ENCODE measurements around the gene BCL2. TPM values are rescaled to one million over a fixed set of nuclear protein-coding genes. Genes with fewer than 3 reads are reported as not detected.

The BCL2 gene
- total and polyA plus RNA-seq, 7 donors: 1.1 to 27.0 (median 8.9) TPM

DNA sequence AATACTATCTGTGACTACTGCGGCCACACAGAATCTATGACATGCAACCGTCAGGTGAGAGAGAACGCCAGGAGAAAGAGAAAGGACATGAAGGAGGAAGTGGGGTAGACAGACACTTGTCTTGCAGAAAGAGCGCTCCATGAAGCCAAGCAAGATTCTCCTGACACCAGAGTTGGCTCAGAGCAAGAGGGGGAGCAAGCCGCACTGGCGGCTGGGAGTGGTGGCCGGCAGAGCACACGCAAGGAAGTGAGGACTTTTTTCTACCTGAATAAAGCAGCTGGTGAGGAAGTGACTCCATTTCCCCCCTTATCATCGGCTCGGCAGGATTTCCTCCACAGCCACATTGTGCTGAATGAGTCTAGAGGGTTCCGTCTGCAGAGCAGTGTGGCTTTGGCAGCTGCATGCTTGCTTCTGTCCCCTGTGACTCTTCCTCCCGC, 181.6 kb downstream of the BCL2 start:
- 7% methylated on average over 12 of the region's 12 CpGs for WGBS, 3 donors
- intact Hi-C loops (cut with DNase I): loop anchor here (5.0 to 10.0 kb wide), 3 partner anchors 124 to 179 kb away; partner anchors contain the start of gene BCL2 (in 1 of the 2)
- peak; percentile 37 to 72 (median 66) for ATAC-seq
- no peaks in the 10 kb centered on the region for H3K36me3 ChIP-seq (ENCODE audit: insufficient read depth in 1 of 2, low read depth in 1 of 2)
- peaks cover 50% of the 10 kb centered on the region for H3K4me1 ChIP-seq
- DNase-seq: peak in 1 of 2 donors; percentile 61
- H3K27ac ChIP-seq: peak overlapping the region; percentile 82
- H3K9me3 ChIP-seq: no peaks in the 10 kb centered on the region
- TF ChIP-seq, protein P1, sequence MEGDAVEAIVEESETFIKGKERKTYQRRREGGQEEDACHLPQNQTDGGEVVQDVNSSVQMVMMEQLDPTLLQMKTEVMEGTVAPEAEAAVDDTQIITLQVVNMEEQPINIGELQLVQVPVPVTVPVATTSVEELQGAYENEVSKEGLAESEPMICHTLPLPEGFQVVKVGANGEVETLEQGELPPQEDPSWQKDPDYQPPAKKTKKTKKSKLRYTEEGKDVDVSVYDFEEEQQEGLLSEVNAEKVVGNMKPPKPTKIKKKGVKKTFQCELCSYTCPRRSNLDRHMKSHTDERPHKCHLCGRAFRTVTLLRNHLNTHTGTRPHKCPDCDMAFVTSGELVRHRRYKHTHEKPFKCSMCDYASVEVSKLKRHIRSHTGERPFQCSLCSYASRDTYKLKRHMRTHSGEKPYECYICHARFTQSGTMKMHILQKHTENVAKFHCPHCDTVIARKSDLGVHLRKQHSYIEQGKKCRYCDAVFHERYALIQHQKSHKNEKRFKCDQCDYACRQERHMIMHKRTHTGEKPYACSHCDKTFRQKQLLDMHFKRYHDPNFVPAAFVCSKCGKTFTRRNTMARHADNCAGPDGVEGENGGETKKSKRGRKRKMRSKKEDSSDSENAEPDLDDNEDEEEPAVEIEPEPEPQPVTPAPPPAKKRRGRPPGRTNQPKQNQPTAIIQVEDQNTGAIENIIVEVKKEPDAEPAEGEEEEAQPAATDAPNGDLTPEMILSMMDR (IDR thresholded peaks at IDR 0.05): no peak
- peak overlapping the region; percentile 61 for H3K4me3 ChIP-seq
- no peaks in the 10 kb centered on the region for H3K27me3 ChIP-seq (ENCODE audit: insufficient read depth in 3 of 3, low read length in 2 of 3)

DNA sequence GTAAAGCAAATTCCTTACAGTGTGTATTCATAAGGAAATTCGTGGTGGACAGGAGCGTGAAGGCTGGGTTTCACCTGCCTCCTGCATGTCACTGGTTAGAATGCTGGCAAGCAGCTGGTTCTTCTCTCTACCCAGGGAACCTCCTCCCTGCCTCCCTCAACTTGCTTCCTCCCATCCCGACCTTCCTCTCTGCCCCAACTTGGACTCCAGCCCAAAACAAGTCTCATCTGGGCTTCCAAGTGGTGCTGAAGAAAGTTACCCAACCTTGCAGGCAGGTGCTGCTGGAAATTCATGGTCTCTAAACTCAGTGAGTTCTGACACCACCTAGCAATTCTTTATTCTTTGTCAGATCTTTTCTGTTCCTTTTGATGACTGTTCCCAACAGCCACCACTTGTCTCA, 184.5 kb downstream of the BCL2 start:
- no peak for ATAC-seq
- H3K4me3 ChIP-seq: no peak overlapping the region
- no peaks in the 10 kb centered on the region for H3K9me3 ChIP-seq
- intact Hi-C loops (cut with DNase I): loop anchor here (5.0 to 10.0 kb wide), 3 partner anchors 127 to 182 kb away; partner anchors contain the start of gene BCL2 (in 1 of the 2)
- H3K27ac ChIP-seq: no peak overlapping the region
- peaks cover 46% of the 10 kb centered on the region for H3K4me1 ChIP-seq
- H3K36me3 ChIP-seq (ENCODE audit: insufficient read depth in 1 of 2, low read depth in 1 of 2): no peaks in the 10 kb centered on the region
- DNase-seq: no peak
- no peaks in the 10 kb centered on the region for H3K27me3 ChIP-seq (ENCODE audit: insufficient read depth in 3 of 3, low read length in 2 of 3)
- TF ChIP-seq, protein P1 (IDR thresholded peaks at IDR 0.05): no peak
- WGBS, 3 donors: 57 to 65% (median 57%) methylated on average over 3 of the region's 3 CpGs

DNA sequence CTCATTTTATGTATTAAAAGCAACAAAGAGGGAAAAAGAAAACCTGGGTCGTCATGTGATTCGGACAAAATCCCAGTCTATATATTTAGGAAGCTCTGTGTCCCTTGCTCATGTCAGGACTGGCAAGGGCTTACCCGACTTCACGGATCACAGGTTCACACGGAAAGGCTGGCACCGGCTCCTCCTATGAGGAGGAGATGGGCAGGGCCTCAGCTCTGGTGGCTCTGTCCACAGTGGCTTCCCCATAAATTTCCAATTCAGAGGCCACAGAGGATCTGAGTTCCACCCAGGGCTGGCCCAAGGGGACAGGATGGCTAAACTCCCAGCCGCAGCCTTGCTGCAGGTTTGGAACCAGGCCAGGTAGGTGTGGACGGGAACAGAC, 186.8 kb downstream of the BCL2 start:
- Histone ChIP-seq H3K36me3 (ENCODE audit: insufficient read depth in 1 of 2, low read depth in 1 of 2) (no peaks in the 10 kb centered on the region), H3K4me3 (no peak overlapping the region), H3K9me3 (no peaks in the 10 kb centered on the region), H3K27me3 (ENCODE audit: insufficient read depth in 3 of 3, low read length in 2 of 3) (no peaks in the 10 kb centered on the region), H3K27ac (peak overlapping the region; percentile 72), H3K4me1 (peaks cover 26% of the 10 kb centered on the region)
- DNase-seq (peak in 1 of 2 donors; percentile 57), ATAC-seq (peak; percentile 50 to 72 (median 68))
- intact Hi-C loops (cut with DNase I): loop anchor here in 1 of 2 donors (5.0 to 10.0 kb wide), 2 partner anchors 132 to 184 kb away; partner anchors contain the start of gene BCL2
- TF ChIP-seq, protein P1 (IDR thresholded peaks at IDR 0.05): no peak
- WGBS, 3 donors: 27 to 43% (median 34%) methylated on average over 8 of the region's 8 CpGs

DNA sequence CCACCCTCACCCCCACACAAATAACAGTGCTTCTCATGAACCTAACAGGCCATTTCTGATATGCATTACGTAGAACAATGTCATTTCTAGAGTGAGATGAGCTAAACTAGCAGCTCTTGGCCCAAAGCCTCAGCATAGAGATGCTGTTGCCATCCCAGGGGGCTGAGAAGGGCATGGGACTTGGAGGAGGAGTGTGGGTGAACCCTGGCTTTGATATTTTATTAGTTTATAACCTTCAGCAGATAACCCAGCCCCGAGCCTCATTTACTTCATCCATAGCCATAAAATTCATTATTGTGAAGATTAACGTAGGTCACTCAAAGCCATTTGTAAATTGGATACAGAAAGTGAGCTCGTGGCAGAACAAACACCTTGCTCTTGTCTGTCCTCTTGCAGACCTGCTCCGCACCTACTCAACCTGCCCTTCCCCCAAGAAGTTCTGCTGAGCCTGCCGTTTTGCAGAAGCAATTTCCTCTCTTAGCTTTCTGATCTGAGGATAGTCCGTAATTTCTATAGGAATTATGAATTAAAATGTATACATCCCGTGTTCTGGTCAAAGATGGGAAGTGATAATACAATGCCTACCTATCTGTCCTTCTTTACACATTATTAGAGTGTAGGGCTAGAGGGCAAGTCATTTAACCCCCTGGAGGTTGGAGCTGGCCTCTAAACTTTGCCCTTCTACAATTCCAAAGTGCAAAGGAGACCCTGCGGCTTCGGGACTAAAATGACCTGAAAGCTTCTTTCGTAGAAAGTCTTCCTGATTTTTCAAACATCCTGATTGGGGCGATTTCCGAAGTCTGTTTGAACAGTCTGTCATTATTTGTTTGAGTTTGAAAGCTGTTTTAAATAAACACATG, 187.4 kb downstream of the BCL2 start:
- DNase-seq (no peak), ATAC-seq (peak in 2 of 4 donors; percentile 8 to 12)
- Histone ChIP-seq H3K4me3 (no peak overlapping the region), H3K4me1 (peaks cover 21% of the 10 kb centered on the region), H3K27ac (peak overlapping the region; percentile 72), H3K27me3 (ENCODE audit: insufficient read depth in 3 of 3, low read length in 2 of 3) (no peaks in the 10 kb centered on the region), H3K9me3 (no peaks in the 10 kb centered on the region), H3K36me3 (ENCODE audit: insufficient read depth in 1 of 2, low read depth in 1 of 2) (no peaks in the 10 kb centered on the region)
- TF ChIP-seq, protein P1 (IDR thresholded peaks at IDR 0.05): no peak
- WGBS, 3 donors: 55 to 68% (median 58%) methylated on average over 13 of the region's 13 CpGs
- intact Hi-C loops (cut with DNase I): loop anchor here in 1 of 2 donors (5.0 to 10.0 kb wide), 2 partner anchors 133 to 185 kb away; partner anchors contain the start of gene BCL2
